IMR-90 (cell line): ENCODE data around the gene HSF2BP. TPM values are rescaled to one million over a fixed set of nuclear protein-coding genes. Genes with fewer than 3 reads are reported as not detected.
"Not testable (repeated sequence)": the region's sequence is repeated elsewhere in the genome, so short reads cannot be mapped to it uniquely, and the experiment has no call there.

ENCODE experiments used
- ATAC-seq: fragments of 200-7000 bp; cut with Tn5 transposase; 2 replicates; pipeline ENCODE4 v1.9.1; 2020; ENCODE audit warnings: low read depth, mild to moderate bottlenecking, moderate library complexity
- BruUV-seq: library from RNA; stranded (reverse); fragments of 400-500 nt; replicated peaks from 2 replicates; lab custom pipeline; 2021; lab: Mats Ljungman, UMichigan
- CTCF ChIA-PET: fragments of 300-600 bp; formaldehyde crosslinking; extraction: SDS; loops from one replicate; lab custom pipeline; 2021; ENCODE audit warnings: antibody characterized with exemption; lab: Yijun Ruan, JAX
- POLR2A ChIA-PET: fragments of 300-600 bp; sonication (Branson Sonifier 250); formaldehyde crosslinking; loops from one replicate; lab custom pipeline; 2022; ENCODE audit warnings: antibody characterized with exemption; ENCODE audit not compliant: unreplicated experiment; lab: Charles Lee
- DNase-seq: peaks from one replicate; pipeline ENCODE4 v3.0.0; 2013
- H2AFZ ChIP-seq: replicated peaks from 2 replicates; pipeline ENCODE3; 2013; ENCODE audit warnings: low read length, mild to moderate bottlenecking; ENCODE audit not compliant: poor library complexity
- H2AK5ac ChIP-seq: 2 replicates; pipeline ENCODE4 v1.6.1; 2013; ENCODE audit warnings: low read depth, low read length, inconsistent platforms
- H2AK9ac ChIP-seq: replicated peaks from 2 replicates; pipeline ENCODE3; 2013; ENCODE audit warnings: mild to moderate bottlenecking, low read depth, low read length, moderate library complexity; ENCODE audit not compliant: poor library complexity
- H2BK120ac ChIP-seq: 2 replicates; pipeline ENCODE4 v1.6.1; 2013; ENCODE audit warnings: low read depth, low read length, inconsistent platforms
- H2BK15ac ChIP-seq: 3 replicates; pipeline ENCODE4 v1.6.1; 2013; ENCODE audit warnings: low read depth, low read length, inconsistent platforms
- H2BK20ac ChIP-seq: 2 replicates; pipeline ENCODE4 v1.6.1; 2013; ENCODE audit warnings: low read depth, mild to moderate bottlenecking, inconsistent platforms, low read length, moderate library complexity
- H2BK5ac ChIP-seq: 2 replicates; pipeline ENCODE4 v1.6.1; 2013; ENCODE audit warnings: mild to moderate bottlenecking, low read depth, low read length, inconsistent platforms; ENCODE audit not compliant: poor library complexity, severe bottlenecking
- H3K14ac ChIP-seq: replicated peaks from 2 replicates; pipeline ENCODE4 v1.6.1; 2013; ENCODE audit warnings: low read depth, low read length, inconsistent platforms
- H3K18ac ChIP-seq: 2 replicates; pipeline ENCODE4 v1.6.1; 2013; ENCODE audit warnings: low read depth, low read length, control low read depth
- H3K23ac ChIP-seq: 2 replicates; pipeline ENCODE4 v1.6.1; 2013; ENCODE audit warnings: low read depth, low read length, inconsistent platforms
- H3K27ac ChIP-seq: 2 replicates; pipeline ENCODE4 v1.5.1; 2013; ENCODE audit warnings: mild to moderate bottlenecking, control low read depth, low read length; ENCODE audit not compliant: insufficient read depth
- H3K27me3 ChIP-seq: 2 replicates; pipeline ENCODE4 v1.6.1; 2013; ENCODE audit warnings: low read length; ENCODE audit not compliant: control insufficient read depth, insufficient read depth
- H3K36me3 ChIP-seq: 2 replicates; pipeline ENCODE4 v1.6.1; 2013; ENCODE audit warnings: low read length, mixed read lengths; ENCODE audit not compliant: control insufficient read depth, insufficient read depth
- H3K4ac ChIP-seq: 2 replicates; pipeline ENCODE4 v1.6.1; 2013; ENCODE audit warnings: low read depth, low read length, inconsistent platforms
- H3K4me1 ChIP-seq: 2 replicates; pipeline ENCODE4 v1.6.1; 2013; ENCODE audit warnings: low read length, mixed read lengths; ENCODE audit not compliant: control insufficient read depth, insufficient read depth
- H3K4me2 ChIP-seq: 2 replicates; pipeline ENCODE4 v1.6.1; 2013; ENCODE audit warnings: low read depth, mild to moderate bottlenecking, control low read depth, low read length, moderate library complexity
- H3K4me3 ChIP-seq: 2 replicates; pipeline ENCODE4 v1.5.1; 2013; ENCODE audit warnings: low read depth, mild to moderate bottlenecking, control low read depth, low read length, moderate library complexity; ENCODE audit not compliant: insufficient read depth
- H3K56ac ChIP-seq: 2 replicates; pipeline ENCODE4 v1.6.1; 2013; ENCODE audit warnings: low read length, inconsistent platforms; ENCODE audit not compliant: insufficient read depth; ENCODE audit errors: extremely low read depth
- H3K79me1 ChIP-seq, 2 experiments: 2 replicates each; pipeline ENCODE4 v1.6.1; 2013; ENCODE audit warnings: low read length in 2 of 2, inconsistent platforms in 1 of 2, low read depth in 1 of 2
- H3K9ac ChIP-seq: 2 replicates; pipeline ENCODE4 v1.6.1; 2013; ENCODE audit warnings: low read depth, low read length, control low read depth
- H3K9me1 ChIP-seq: 2 replicates; pipeline ENCODE4 v1.6.1; 2013; ENCODE audit warnings: low read length, inconsistent platforms; ENCODE audit not compliant: insufficient read depth
- H3K9me3 ChIP-seq: 2 replicates; pipeline ENCODE4 v1.6.1; 2013; ENCODE audit warnings: low read length; ENCODE audit not compliant: control insufficient read depth, insufficient read depth
- H4K20me1 ChIP-seq: 2 replicates; pipeline ENCODE4 v1.6.1; 2013; ENCODE audit warnings: low read length, inconsistent platforms; ENCODE audit not compliant: insufficient read depth
- H4K5ac ChIP-seq: 2 replicates; pipeline ENCODE4 v1.6.1; 2013; ENCODE audit warnings: mild to moderate bottlenecking, low read depth, low read length, control low read depth
- H4K8ac ChIP-seq, 2 experiments: 2 replicates each; pipeline ENCODE4 v1.6.1; 2013; ENCODE audit warnings: low read depth in 2 of 2, low read length in 2 of 2, control low read depth in 1 of 2, inconsistent platforms in 1 of 2
- H4K91ac ChIP-seq: 2 replicates; pipeline ENCODE4 v1.6.1; 2013; ENCODE audit warnings: low read depth, low read length, inconsistent platforms; ENCODE audit not compliant: insufficient read depth
- WGBS, 2 experiments: methylation state at CpG; one replicate each; pipeline versions ENCODE4 v1.1.5 to v1.1.7; 2013; ENCODE audit warnings: missing lambda C conversion rate in 2 of 2; ENCODE audit not compliant: insufficient read length in 1 of 2; ENCODE audit errors: extremely low coverage in 2 of 2; 5-methylcytosine and 5-hydroxymethylcytosine counted together
- dilution Hi-C: fragments of 300-500 bp; cut with HindIII; formaldehyde crosslinking; loops from one replicate; pipeline ENCODE4 v1.14.3; 2018; ENCODE audit warnings: low sequenced_read_pairs; ENCODE audit not compliant: unreplicated experiment
- in situ Hi-C: fragments of 300-500 bp; cut with MboI; formaldehyde crosslinking; loops from 3 replicates; pipeline ENCODE4 v1.14.3; 2019; ENCODE audit warnings: low sequenced_read_pairs, inconsistent platforms, mixed read lengths
- intact Hi-C: fragments of 100-400 bp; cut with micrococcal nuclease; formaldehyde crosslinking; loops from 2 replicates; pipeline ENCODE4 v1.10.0; 2022
- microRNA-seq, 2 experiments: library from miRNA; stranded (forward) in 1 of 2; unstranded in 1 of 2; fragments of 10-50 nt in 1 of 2; fragments of <30 nt in 1 of 2; gene quantifications in 1 of 2; microRNA quantifications in 1 of 2; one replicate each; pipeline versions ENCODE3 to v1.1.0; 2013 to 2020; ENCODE audit not compliant: insufficient read depth in 1 of 2, insufficient read length in 1 of 2, unreplicated experiment in 1 of 2
- polyA plus RNA-seq, 3 experiments: library from polyadenylated mRNA; depleted of rRNA; stranded (reverse); fragments of >200 nt; gene quantifications; 2 replicates each; pipeline ENCODE4 v1.2.3, GENCODE V29; 2012; ENCODE audit warnings: low replicate concordance in 1 of 3
- small RNA-seq, 5 experiments: library from RNA; depleted of rRNA; stranded (forward); fragments of <200 nt; gene quantifications; one replicate each; pipeline ENCODE3, GENCODE V24; 2012
- total RNA-seq: library from RNA; depleted of rRNA; stranded (reverse); fragments of >200 nt; gene quantifications from 2 replicates; pipeline ENCODE4 v1.2.3, GENCODE V29; 2012; rRNA removed

HSF2BP gene
- total and polyA plus RNA-seq, 2 of the 4 experiments (the other 2 are of a cell fraction): 0.87 to 0.90 TPM

GRCh38 chr21:43479197-43479596 lies 180.1 kb downstream of the HSF2BP start:
- BruUV-seq: not testable (repeated sequence)

More at GRCh38 chr21:43479197-43479596, 180.1 kb downstream of the HSF2BP start:
- H3K36me3 ChIP-seq, H3K18ac ChIP-seq, H3K9ac ChIP-seq, H2AK5ac ChIP-seq, H3K4me3 ChIP-seq, H4K8ac ChIP-seq, intact Hi-C loops, H3K9me3 ChIP-seq, H2AFZ ChIP-seq, H3K27ac ChIP-seq, H2BK15ac ChIP-seq, H3K4ac ChIP-seq, H3K14ac ChIP-seq, H4K5ac ChIP-seq, CTCF ChIA-PET, H3K9me1 ChIP-seq, POLR2A ChIA-PET, H2AK9ac ChIP-seq, H3K56ac ChIP-seq, H2BK120ac ChIP-seq, H4K20me1 ChIP-seq, dilution Hi-C loops, H3K27me3 ChIP-seq, H4K91ac ChIP-seq, DNase-seq, H3K23ac ChIP-seq, H3K4me2 ChIP-seq, H2BK20ac ChIP-seq, H3K4me1 ChIP-seq, H3K79me1 ChIP-seq, H2BK5ac ChIP-seq, in situ Hi-C loops: not testable (repeated sequence)
- WGBS, 2 experiments: no CpG with 5 or more reads among the region's 13 CpGs
- 0 out of 2 replicates have a peak, but pooled peaks have one; percentile 14 for ATAC-seq

Small RNA genes within 50 kb of the gene (microRNA-seq; reads per million reads assigned to microRNA genes)
- 0 reads per million in 2 experiments for gene MIR6070

Small RNA genes within 50 kb of the gene (small RNA-seq; reads per million reads assigned to genes)
- gene MIR6070: 0 to 0.14 (median 0) reads per million in 5 experiments

Other genes with a start within 250 kb of the HSF2BP start
- 0.54 and 0.83 TPM in 2 replicates for gene SIK1, start 232.4 kb downstream of the HSF2BP start, total RNA-seq
- gene SIK1, start 232.4 kb downstream of the HSF2BP start, polyA plus RNA-seq (2012; rRNA removed): 1.9 and 4.0 TPM in 2 replicates
- gene RRP1B, start 72 bp upstream of the HSF2BP start, total RNA-seq: 16.1 and 21.4 TPM in 2 replicates
- gene RRP1B, start 72 bp upstream of the HSF2BP start, polyA plus RNA-seq (2012; rRNA removed): 11.1 and 11.7 TPM in 2 replicates
- 250 and 312 TPM in 2 replicates for gene PDXK, start 59.6 kb upstream of the HSF2BP start, total RNA-seq
- 149 and 155 TPM in 2 replicates for gene PDXK, start 59.6 kb upstream of the HSF2BP start, polyA plus RNA-seq (2012; rRNA removed)
- 6.1 and 6.9 TPM in 2 replicates for gene CSTB, start 116.8 kb upstream of the HSF2BP start, total RNA-seq
- gene CSTB, start 116.8 kb upstream of the HSF2BP start, polyA plus RNA-seq (2012; rRNA removed): 71.7 and 87.4 TPM in 2 replicates
- 18.3 and 23.3 TPM in 2 replicates for gene RRP1, start 130.1 kb upstream of the HSF2BP start, total RNA-seq
- gene RRP1, start 130.1 kb upstream of the HSF2BP start, polyA plus RNA-seq (2012; rRNA removed): 18.1 and 20.2 TPM in 2 replicates
- 24.2 and 27.1 TPM in 2 replicates for gene AGPAT3, start 205.7 kb upstream of the HSF2BP start, total RNA-seq
- gene AGPAT3, start 205.7 kb upstream of the HSF2BP start, polyA plus RNA-seq (2012; rRNA removed): 36.2 and 38.7 TPM in 2 replicates